Esophagus squamous epithelium (tissue), 5 donors: ENCODE results near the gene ETFDH. TPM values are rescaled to one million over a fixed set of nuclear protein-coding genes. Genes with fewer than 3 reads are reported as not detected.

Experiments
- DNase-seq: peaks from one replicate; lab custom pipeline; 2025; lab: John Stamatoyannopoulos, UW
- H3K27ac ChIP-seq, 4 donors: fragments of 200-600 bp; sonication (generic); one replicate each; pipeline ENCODE4 v1.5.1; 2016 to 2019; ENCODE audit warnings: mild to moderate bottlenecking in 1 of 4
- H3K27me3 ChIP-seq, 4 donors: fragments of 200-600 bp; sonication (generic); 1 replicate in 3 of 4; 2 replicates in 1 of 4; pipeline versions ENCODE4 v1.5.1 to v1.6.0; 2017 to 2021; ENCODE audit warnings: antibody characterized with exemption in 1 of 4
- H3K36me3 ChIP-seq, 3 donors: fragments of 200-600 bp; sonication (generic); one replicate each; pipeline ENCODE4 v1.5.1; 2016 to 2019
- H3K4me1 ChIP-seq, 3 donors: fragments of 200-600 bp; sonication (generic); one replicate each; pipeline ENCODE4 v1.5.1; 2017 to 2019
- H3K4me3 ChIP-seq, 4 donors: fragments of 200-600 bp; sonication (generic); 1 replicate in 3 of 4; 2 replicates in 1 of 4; pipeline ENCODE4 v1.5.1; 2016 to 2019; ENCODE audit warnings: mild to moderate bottlenecking in 2 of 4, moderate library complexity in 1 of 4
- H3K9me3 ChIP-seq, 3 donors: fragments of 200-600 bp; sonication (generic); one replicate each; pipeline ENCODE4 v1.5.1; 2016 to 2019
- POLR2A ChIP-seq, 4 donors: fragments of 450-650 bp; IDR thresholded peaks; one replicate each; pipeline ENCODE4 v1.6.1; 2017; ENCODE audit warnings: antibody characterized with exemption in 4 of 4, mild to moderate bottlenecking in 4 of 4, moderate library complexity in 3 of 4
- WGBS, 2 donors: methylation state at CpG; one replicate each; pipeline ENCODE4 v1.1.5; 2018; 5-methylcytosine and 5-hydroxymethylcytosine counted together
- intact Hi-C: fragments of 100-400 bp; cut with DNase I; formaldehyde crosslinking; loops from one replicate; pipeline ENCODE4 v1.15.0; 2022
- total RNA-seq, 4 donors: library from RNA; depleted of rRNA; stranded (reverse); fragments of >200 nt; gene quantifications; one replicate each; pipeline ENCODE4 v1.1.0, GENCODE V29; 2016
- TF ChIP-seq, protein P1 (sequence below), 6 experiments: fragments of 450-650 bp in 4 of 6; fragments of 200-600 bp in 2 of 6; sonication (generic) in 2 of 6; IDR thresholded peaks; one replicate each; pipeline ENCODE4 v1.5.1; 2016 to 2019; ENCODE audit warnings: antibody characterized with exemption in 6 of 6, mild to moderate bottlenecking in 4 of 6, moderate library complexity in 4 of 6
- donor health status: DM: yes; HTN: yes; CAD: no.

The ETFDH gene
- total RNA-seq, 4 donors from 2014 or later, result 22.0 to 66.8 (median 31.2) TPM

DNA sequence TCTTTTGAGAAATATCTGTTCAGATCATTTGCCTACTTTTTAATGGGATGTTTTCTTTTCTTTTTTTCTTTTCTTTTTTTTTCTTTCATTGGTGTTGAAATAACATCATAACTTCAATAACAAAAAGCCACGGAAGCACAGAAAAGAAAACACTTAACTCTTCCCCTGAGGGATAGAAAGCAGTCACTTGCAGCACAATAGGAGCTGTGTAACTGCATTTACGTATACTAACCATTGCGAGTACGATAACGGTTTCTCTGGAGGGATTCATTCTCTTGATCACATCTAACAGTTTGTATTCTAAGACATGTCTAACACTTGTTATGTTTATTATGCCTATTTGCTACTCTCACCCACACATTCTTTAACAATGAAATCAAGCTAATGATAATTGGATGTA, 27.7 kb upstream of the ETFDH start:
- Histone ChIP-seq H3K4me3 (no peak overlapping the region), H3K27ac (no peak overlapping the region), H3K4me1 (no peaks in the 10 kb centered on the region), H3K9me3 (no peaks in the 10 kb centered on the region), H3K36me3 (no peaks in the 10 kb centered on the region), H3K27me3 (peaks cover 0 to 4% (median 0%) of the 10 kb centered on the region in 4 donors)
- DNase-seq, result no peak
- WGBS, 2 donors, result 67 to 68% methylated on average over 5 of the region's 5 CpGs
- TF ChIP-seq, protein P1, sequence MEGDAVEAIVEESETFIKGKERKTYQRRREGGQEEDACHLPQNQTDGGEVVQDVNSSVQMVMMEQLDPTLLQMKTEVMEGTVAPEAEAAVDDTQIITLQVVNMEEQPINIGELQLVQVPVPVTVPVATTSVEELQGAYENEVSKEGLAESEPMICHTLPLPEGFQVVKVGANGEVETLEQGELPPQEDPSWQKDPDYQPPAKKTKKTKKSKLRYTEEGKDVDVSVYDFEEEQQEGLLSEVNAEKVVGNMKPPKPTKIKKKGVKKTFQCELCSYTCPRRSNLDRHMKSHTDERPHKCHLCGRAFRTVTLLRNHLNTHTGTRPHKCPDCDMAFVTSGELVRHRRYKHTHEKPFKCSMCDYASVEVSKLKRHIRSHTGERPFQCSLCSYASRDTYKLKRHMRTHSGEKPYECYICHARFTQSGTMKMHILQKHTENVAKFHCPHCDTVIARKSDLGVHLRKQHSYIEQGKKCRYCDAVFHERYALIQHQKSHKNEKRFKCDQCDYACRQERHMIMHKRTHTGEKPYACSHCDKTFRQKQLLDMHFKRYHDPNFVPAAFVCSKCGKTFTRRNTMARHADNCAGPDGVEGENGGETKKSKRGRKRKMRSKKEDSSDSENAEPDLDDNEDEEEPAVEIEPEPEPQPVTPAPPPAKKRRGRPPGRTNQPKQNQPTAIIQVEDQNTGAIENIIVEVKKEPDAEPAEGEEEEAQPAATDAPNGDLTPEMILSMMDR (IDR thresholded peaks at IDR 0.05), result no peak
- no peak for TF ChIP-seq POLR2A (IDR thresholded peaks at IDR 0.05)
- intact Hi-C loops, result no loop called here

GRCh38 chr4:158644760-158645159, 27.3 kb upstream of the ETFDH start:
- H3K36me3 ChIP-seq, result no peaks in the 10 kb centered on the region
- no peaks in the 10 kb centered on the region for H3K9me3 ChIP-seq
- H3K27ac ChIP-seq, result no peak overlapping the region
- no peak for DNase-seq
- H3K4me1 ChIP-seq, result no peaks in the 10 kb centered on the region
- WGBS, 2 donors, result 50 to 74% methylated on average over 3 of the region's 3 CpGs
- H3K27me3 ChIP-seq, result peaks cover 0 to 4% (median 0%) of the 10 kb centered on the region in 4 donors
- TF ChIP-seq, protein P1 (IDR thresholded peaks at IDR 0.05), result no peak
- no peak for TF ChIP-seq POLR2A (IDR thresholded peaks at IDR 0.05)
- intact Hi-C loops, result no loop called here
- H3K4me3 ChIP-seq, result no peak overlapping the region

DNA sequence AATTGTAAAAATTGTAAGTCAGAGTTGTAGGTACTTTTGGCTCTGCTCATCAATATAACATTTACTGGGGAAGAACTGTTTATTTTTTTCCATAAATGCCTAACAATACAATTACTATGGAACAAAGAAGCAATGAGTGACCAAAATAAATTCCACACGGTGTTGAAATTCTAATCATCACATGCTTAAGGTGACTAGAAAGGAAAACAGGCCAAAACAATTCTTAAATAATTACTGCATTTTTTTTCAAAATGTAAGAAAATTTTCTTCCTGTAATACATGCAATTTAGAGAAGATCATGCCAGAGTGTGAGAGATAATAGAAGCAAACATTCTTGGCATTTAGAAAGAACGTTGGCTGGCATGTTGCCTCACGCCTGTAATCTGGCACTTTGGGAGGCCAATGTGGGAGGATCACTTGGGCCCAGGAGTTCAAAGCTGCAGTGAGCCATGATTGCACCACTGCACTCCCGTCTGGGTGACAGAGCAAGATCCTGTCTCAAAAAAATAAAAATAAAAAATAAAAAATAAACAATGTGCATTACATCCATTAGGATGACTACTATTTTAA, 22.9 kb upstream of the ETFDH start:
- 30% methylated on average over 4 of the region's 4 CpGs for WGBS, 2 donors
- TF ChIP-seq, protein P1 (IDR thresholded peaks at IDR 0.05), result no peak
- no peak for TF ChIP-seq POLR2A (IDR thresholded peaks at IDR 0.05)
- Histone ChIP-seq H3K36me3 (no peaks in the 10 kb centered on the region), H3K27ac (no peak overlapping the region), H3K9me3 (no peaks in the 10 kb centered on the region), H3K4me1 (peaks cover 0 to 5% (median 4%) of the 10 kb centered on the region in 3 donors), H3K27me3 (peaks cover 0 to 4% (median 0%) of the 10 kb centered on the region in 4 donors), H3K4me3 (no peak overlapping the region)
- DNase-seq, result no peak
- intact Hi-C loops, result no loop called here

DNA sequence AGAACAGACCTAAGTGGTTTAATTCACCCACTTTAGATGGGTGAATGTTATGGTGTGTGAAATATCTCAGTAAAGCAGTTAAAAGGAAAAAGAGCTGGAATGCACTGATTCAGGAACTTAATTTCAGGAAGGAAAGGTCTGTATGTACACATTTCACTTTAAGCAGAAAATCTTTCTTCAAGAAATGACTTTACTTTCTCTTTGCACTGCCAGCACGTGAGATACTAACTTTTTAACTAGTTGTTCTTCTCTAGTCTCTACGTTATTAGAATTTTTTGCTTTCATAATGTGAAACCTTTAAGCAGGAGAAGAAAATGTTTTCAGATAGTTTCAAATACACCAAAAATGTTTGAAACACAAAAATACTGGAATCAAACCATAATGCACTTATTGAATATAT, 19.2 kb upstream of the ETFDH start:
- intact Hi-C loops, result no loop called here
- TF ChIP-seq, protein P1 (IDR thresholded peaks at IDR 0.05), result no peak
- TF ChIP-seq POLR2A (IDR thresholded peaks at IDR 0.05), result no peak
- H3K27me3 ChIP-seq, result no peaks in the 10 kb centered on the region
- H3K36me3 ChIP-seq, result no peaks in the 10 kb centered on the region
- 5 to 12% methylated on average over 2 of the region's 2 CpGs for WGBS, 2 donors
- no peaks in the 10 kb centered on the region for H3K9me3 ChIP-seq
- peak overlapping the region in 1 of 4 donors; percentile 28 for H3K4me3 ChIP-seq
- peaks cover 0 to 5% (median 4%) of the 10 kb centered on the region in 3 donors for H3K4me1 ChIP-seq
- no peak for DNase-seq
- H3K27ac ChIP-seq, result no peak overlapping the region

GRCh38 chr4:158656439-158656838, 15.7 kb upstream of the ETFDH start:
- TF ChIP-seq, protein P1 (IDR thresholded peaks at IDR 0.05), result no peak
- no peak for TF ChIP-seq POLR2A (IDR thresholded peaks at IDR 0.05)
- no peak for DNase-seq
- intact Hi-C loops, result no loop called here
- WGBS, 2 donors, result 40 to 47% methylated on average over 1 of the region's 1 CpG
- no peak overlapping the region for H3K27ac ChIP-seq
- no peak overlapping the region for H3K4me3 ChIP-seq
- no peaks in the 10 kb centered on the region for H3K27me3 ChIP-seq
- peaks cover 0 to 5% (median 4%) of the 10 kb centered on the region in 3 donors for H3K4me1 ChIP-seq
- H3K9me3 ChIP-seq, result no peaks in the 10 kb centered on the region
- no peaks in the 10 kb centered on the region for H3K36me3 ChIP-seq
